Measurements from ENCODE around the gene NCAM2. TPM values are rescaled to one million over a fixed set of nuclear protein-coding genes. Genes with fewer than 3 reads are reported as not detected.

NCAM2 gene
- polyA plus RNA-seq, 1 donor from 2014 or later = 9.8 TPM

- H3K4me3 ChIP-seq (ENCODE audit: low read length) = no peak overlapping the region
- H3K27me3 ChIP-seq (ENCODE audit: insufficient read depth, low read depth, low read length) = no peaks in the 10 kb centered on the region
- H3K9me2 ChIP-seq (ENCODE audit: insufficient read depth, low read length) = no peaks in the 10 kb centered on the region
- no peaks in the 10 kb centered on the region for H3K36me3 ChIP-seq (ENCODE audit: insufficient read depth, low read length)
- no peak overlapping the region for H3K4me2 ChIP-seq (ENCODE audit: low read length)
- TF ChIP-seq MXI1 (conservative IDR thresholded peaks at IDR 0.05; ENCODE audit: poor library complexity, severe bottlenecking) = no peak
- no peaks in the 10 kb centered on the region for H3F3A ChIP-seq (ENCODE audit: insufficient read depth, low read length, poor library complexity, severe bottlenecking)
- H2AFZ ChIP-seq (ENCODE audit: low read depth, low read length) = no peak overlapping the region
- H3K27ac ChIP-seq (ENCODE audit: low read length) = no peak overlapping the region
- no peaks in the 10 kb centered on the region for H4K20me1 ChIP-seq (ENCODE audit: insufficient read depth)
- H3K9me3 ChIP-seq (ENCODE audit: low read length) = no peaks in the 10 kb centered on the region
- no peaks in the 10 kb centered on the region for H3K79me2 ChIP-seq (replicated peaks; ENCODE audit: insufficient read depth, low read length)
- H3K9ac ChIP-seq (ENCODE audit: low read length) = no peak overlapping the region
Measured at GRCh38 chr21:21439761-21440160, 441.6 kb downstream of the NCAM2 start.

GRCh38 chr21:21457077-21457476 lies 458.9 kb downstream of the NCAM2 start:
- TF ChIP-seq REST (IDR thresholded peaks at IDR 0.05; ENCODE audit: borderline replicate concordance) (no peak), MXI1 (conservative IDR thresholded peaks at IDR 0.05; ENCODE audit: poor library complexity, severe bottlenecking) (no peak), SMC3 (conservative IDR thresholded peaks at IDR 0.05; ENCODE audit: poor library complexity) (no peak), EP300 (conservative IDR thresholded peaks at IDR 0.05; ENCODE audit: poor library complexity, severe bottlenecking) (no peak), TAF1 (IDR thresholded peaks at IDR 0.05; ENCODE audit: low read depth) (no peak), RAD21 (conservative IDR thresholded peaks at IDR 0.05) (no peak), POLR2AphosphoS5 (IDR thresholded peaks at IDR 0.05) (no peak), CTCF (IDR thresholded peaks at IDR 0.05; ENCODE audit: poor library complexity, severe bottlenecking) (no peak), EZH2 (IDR thresholded peaks at IDR 0.05; ENCODE audit: borderline replicate concordance, insufficient read depth, low read length, poor library complexity, severe bottlenecking) (no peak)
- H4K20me1 ChIP-seq (ENCODE audit: insufficient read depth) = no peaks in the 10 kb centered on the region

GRCh38 chr21:21458124-21458631 lies 460.0 kb downstream of the NCAM2 start:
- Histone ChIP-seq H4K20me1 (ENCODE audit: insufficient read depth) (no peaks in the 10 kb centered on the region), H3F3A (ENCODE audit: insufficient read depth, low read length, poor library complexity, severe bottlenecking) (peaks cover 1% of the 10 kb centered on the region), H3K36me3 (ENCODE audit: insufficient read depth, low read length) (no peaks in the 10 kb centered on the region), H3K4me2 (ENCODE audit: low read length) (no peak overlapping the region), H3K79me2 (replicated peaks; ENCODE audit: insufficient read depth, low read length) (no peaks in the 10 kb centered on the region), H3K9ac (ENCODE audit: low read length) (no peak overlapping the region), H3K9me2 (ENCODE audit: insufficient read depth, low read length) (no peaks in the 10 kb centered on the region), H2AFZ (ENCODE audit: low read depth, low read length) (no peak overlapping the region), H3K27ac (ENCODE audit: low read length) (no peak overlapping the region), H3K9me3 (ENCODE audit: low read length) (no peaks in the 10 kb centered on the region), H3K4me3 (ENCODE audit: low read length) (no peak overlapping the region), H3K27me3 (ENCODE audit: insufficient read depth, low read depth, low read length) (no peaks in the 10 kb centered on the region)
- no peak for TF ChIP-seq RAD21 (conservative IDR thresholded peaks at IDR 0.05)
- no peak for TF ChIP-seq CTCF (IDR thresholded peaks at IDR 0.05; ENCODE audit: poor library complexity, severe bottlenecking)
- TF ChIP-seq SMC3 (conservative IDR thresholded peaks at IDR 0.05; ENCODE audit: poor library complexity) = no peak
- no peak for TF ChIP-seq EZH2 (IDR thresholded peaks at IDR 0.05; ENCODE audit: borderline replicate concordance, insufficient read depth, low read length, poor library complexity, severe bottlenecking)
- TF ChIP-seq REST (IDR thresholded peaks at IDR 0.05; ENCODE audit: borderline replicate concordance) = no peak
- no peak for TF ChIP-seq POLR2AphosphoS5 (IDR thresholded peaks at IDR 0.05)

More at GRCh38 chr21:21457077-21457476, 458.9 kb downstream of the NCAM2 start:
- Histone ChIP-seq H3K79me2 (replicated peaks; ENCODE audit: insufficient read depth, low read length) (no peaks in the 10 kb centered on the region), H3K27ac (ENCODE audit: low read length) (no peak overlapping the region), H3K36me3 (ENCODE audit: insufficient read depth, low read length) (no peaks in the 10 kb centered on the region), H3K9ac (ENCODE audit: low read length) (no peak overlapping the region), H3K4me2 (ENCODE audit: low read length) (no peak overlapping the region), H3K27me3 (ENCODE audit: insufficient read depth, low read depth, low read length) (no peaks in the 10 kb centered on the region), H3F3A (ENCODE audit: insufficient read depth, low read length, poor library complexity, severe bottlenecking) (no peaks in the 10 kb centered on the region), H3K9me2 (ENCODE audit: insufficient read depth, low read length) (no peaks in the 10 kb centered on the region), H3K9me3 (ENCODE audit: low read length) (no peaks in the 10 kb centered on the region), H3K4me3 (ENCODE audit: low read length) (no peak overlapping the region), H2AFZ (ENCODE audit: low read depth, low read length) (no peak overlapping the region)
